GM13977 (cell line): ENCODE data around the gene BRMS1.
"Not testable (repeated sequence)": the region's sequence is repeated elsewhere in the genome, so short reads cannot be mapped to it uniquely, and the experiment has no call there.

Source experiments
- DNase-seq: peaks from one replicate; pipeline ENCODE4 v3.0.0; 2012; ENCODE audit warnings: low spot score
- in situ Hi-C: fragments of 300-500 bp; cut with MboI; formaldehyde crosslinking; loops from one replicate; pipeline ENCODE4 v1.12.0; 2022; ENCODE audit warnings: low sequenced_read_pairs, low pct_unique_long_range_greater_than_20kb, mixed read lengths, inconsistent platforms; ENCODE audit not compliant: unreplicated experiment
- TF ChIP-seq, protein P1 (sequence below): IDR thresholded peaks from 2 replicates; pipeline ENCODE4 v1.5.1; 2012; ENCODE audit warnings: mild to moderate bottlenecking, control low read depth; ENCODE audit not compliant: insufficient read depth; ENCODE audit errors: extremely low read depth, missing control alignments

BRMS1 gene

DNA sequence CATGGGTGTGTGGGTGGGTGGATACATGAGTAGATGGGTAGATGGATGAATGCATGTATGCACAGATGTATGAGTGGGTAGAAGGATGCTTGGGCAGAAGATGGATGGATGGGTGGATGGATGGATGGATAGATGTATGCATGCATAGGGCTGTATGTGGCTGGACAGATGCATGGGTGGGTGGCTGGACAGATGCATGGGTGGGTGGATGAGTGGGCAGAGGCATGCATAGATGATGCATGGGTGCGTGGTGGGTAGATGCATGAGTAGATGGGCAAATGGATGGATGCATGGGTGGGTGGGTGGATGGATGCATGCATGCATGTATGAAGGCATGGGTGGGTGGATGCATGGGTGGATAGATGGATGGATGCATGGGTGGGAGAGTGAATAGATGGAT lies 21.2 kb downstream of the BRMS1 start:
- no peak for DNase-seq
- TF ChIP-seq, protein P1, sequence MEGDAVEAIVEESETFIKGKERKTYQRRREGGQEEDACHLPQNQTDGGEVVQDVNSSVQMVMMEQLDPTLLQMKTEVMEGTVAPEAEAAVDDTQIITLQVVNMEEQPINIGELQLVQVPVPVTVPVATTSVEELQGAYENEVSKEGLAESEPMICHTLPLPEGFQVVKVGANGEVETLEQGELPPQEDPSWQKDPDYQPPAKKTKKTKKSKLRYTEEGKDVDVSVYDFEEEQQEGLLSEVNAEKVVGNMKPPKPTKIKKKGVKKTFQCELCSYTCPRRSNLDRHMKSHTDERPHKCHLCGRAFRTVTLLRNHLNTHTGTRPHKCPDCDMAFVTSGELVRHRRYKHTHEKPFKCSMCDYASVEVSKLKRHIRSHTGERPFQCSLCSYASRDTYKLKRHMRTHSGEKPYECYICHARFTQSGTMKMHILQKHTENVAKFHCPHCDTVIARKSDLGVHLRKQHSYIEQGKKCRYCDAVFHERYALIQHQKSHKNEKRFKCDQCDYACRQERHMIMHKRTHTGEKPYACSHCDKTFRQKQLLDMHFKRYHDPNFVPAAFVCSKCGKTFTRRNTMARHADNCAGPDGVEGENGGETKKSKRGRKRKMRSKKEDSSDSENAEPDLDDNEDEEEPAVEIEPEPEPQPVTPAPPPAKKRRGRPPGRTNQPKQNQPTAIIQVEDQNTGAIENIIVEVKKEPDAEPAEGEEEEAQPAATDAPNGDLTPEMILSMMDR = no peak
- in situ Hi-C loops = no loop called here

DNA sequence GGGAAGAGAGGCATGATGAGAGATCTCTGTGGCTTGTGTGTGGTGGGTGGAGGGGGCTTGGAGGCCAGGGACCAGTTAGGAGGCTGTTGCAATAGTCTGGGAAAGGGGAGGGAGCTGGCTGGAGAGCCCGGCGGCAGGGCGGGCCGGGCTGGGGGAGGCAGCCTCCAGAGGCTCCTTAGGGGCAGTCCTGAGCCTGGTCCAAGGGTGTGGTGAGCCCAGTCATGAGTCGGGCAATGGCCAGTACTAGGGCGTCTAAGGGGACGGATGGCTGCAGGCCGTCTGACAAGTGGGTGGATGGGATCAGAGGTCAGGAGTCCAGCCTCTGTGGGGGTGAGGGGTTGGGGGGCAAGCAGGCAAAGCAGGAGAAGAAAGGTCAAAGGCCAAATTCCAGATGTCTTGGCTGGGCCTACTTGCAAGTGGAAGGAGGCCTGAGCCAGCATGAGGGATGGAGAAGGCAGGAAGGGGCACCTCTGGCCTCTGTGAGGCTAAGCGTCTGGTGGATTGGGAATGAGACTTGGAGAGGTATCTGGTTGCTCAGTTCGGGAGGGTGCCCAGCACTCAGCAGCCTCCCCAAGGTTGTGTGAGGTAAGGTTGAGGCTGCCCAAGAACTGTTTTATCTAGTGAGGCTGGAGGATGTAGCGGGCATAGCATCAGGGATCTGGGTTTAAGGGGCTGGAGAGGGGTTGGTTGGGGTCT lies 22.0 kb downstream of the BRMS1 start:
- no peak for DNase-seq
- TF ChIP-seq, protein P1 = no peak
- in situ Hi-C loops = no loop called here

DNA sequence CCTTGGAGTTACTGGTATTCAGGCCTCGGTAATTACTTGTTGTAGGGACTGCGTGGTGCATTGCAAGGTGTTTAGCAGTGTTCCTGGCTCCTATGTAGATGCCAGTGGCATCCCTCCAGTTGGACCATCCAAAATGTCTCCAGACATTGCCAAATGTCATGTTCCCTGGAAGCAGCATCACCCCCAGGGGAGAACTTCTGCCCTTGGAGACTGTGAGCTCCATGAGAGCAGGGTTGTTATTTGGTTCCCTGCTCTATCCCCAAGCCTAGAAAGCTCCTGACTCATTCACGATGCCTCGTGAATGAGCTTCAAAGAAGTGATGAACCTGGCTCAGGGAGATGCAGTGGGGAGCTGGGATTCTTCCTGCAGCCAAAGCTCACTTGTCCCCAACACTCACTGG lies 23.3 kb downstream of the BRMS1 start:
- in situ Hi-C loops = no loop called here
- TF ChIP-seq, protein P1 = no peak
- no peak for DNase-seq

DNA sequence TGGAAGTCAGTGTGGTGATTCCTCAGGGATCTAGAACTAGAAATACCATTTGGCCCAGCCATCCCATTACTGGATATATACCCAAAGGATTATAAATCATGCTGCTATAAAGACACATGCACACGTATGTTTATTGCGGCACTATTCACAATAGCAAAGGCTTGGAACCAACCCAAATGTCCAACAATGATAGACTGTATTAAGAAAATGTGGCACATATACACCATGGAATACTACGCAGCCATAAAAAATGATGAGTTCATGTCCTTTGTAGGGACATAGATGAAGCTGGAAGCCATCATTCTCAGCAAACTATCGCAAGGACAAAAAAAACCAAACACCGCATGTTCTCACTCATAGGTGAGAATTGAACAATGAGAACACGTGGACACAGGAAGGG lies 24.2 kb downstream of the BRMS1 start:
- in situ Hi-C loops, DNase-seq: not testable (repeated sequence)

DNA sequence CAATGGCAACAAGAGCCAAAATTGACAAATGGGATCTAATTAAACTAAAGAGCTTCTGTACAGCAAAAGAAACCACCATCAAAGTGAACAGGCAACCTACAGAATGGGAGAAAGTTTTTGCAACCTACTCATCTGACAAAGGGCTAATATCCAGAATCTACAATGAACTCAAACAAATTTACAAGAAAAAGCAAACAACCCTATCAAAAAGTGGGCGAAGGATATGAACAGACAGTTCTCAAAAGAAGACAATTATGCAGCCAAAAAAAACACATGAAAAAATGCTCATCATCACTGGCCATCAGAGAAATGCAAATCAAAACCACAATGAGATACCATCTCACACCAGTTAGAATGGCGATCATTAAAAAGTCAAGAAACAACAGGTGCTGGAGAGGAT lies 24.6 kb downstream of the BRMS1 start:
- DNase-seq, in situ Hi-C loops: not testable (repeated sequence)

DNA sequence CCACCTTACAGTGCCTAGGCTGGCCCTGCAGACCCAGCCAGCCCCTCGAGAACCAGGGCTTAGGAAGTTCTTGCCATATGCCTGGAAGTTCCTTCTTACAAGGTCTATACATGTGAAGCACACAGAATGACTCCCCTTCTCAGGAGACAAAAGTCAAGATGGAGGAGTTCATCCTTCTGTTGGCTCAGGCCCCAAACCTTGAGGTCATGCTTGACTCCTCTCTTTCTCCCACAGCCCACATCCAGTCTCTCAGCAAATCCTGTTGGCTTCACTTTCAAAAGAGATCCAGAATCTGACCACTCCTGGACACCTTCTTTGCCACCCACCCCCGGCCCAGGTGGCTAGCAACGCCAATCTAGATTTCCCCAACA lies 26.3 kb downstream of the BRMS1 start:
- TF ChIP-seq, protein P1 = no peak
- in situ Hi-C loops = no loop called here
- no peak for DNase-seq

DNA sequence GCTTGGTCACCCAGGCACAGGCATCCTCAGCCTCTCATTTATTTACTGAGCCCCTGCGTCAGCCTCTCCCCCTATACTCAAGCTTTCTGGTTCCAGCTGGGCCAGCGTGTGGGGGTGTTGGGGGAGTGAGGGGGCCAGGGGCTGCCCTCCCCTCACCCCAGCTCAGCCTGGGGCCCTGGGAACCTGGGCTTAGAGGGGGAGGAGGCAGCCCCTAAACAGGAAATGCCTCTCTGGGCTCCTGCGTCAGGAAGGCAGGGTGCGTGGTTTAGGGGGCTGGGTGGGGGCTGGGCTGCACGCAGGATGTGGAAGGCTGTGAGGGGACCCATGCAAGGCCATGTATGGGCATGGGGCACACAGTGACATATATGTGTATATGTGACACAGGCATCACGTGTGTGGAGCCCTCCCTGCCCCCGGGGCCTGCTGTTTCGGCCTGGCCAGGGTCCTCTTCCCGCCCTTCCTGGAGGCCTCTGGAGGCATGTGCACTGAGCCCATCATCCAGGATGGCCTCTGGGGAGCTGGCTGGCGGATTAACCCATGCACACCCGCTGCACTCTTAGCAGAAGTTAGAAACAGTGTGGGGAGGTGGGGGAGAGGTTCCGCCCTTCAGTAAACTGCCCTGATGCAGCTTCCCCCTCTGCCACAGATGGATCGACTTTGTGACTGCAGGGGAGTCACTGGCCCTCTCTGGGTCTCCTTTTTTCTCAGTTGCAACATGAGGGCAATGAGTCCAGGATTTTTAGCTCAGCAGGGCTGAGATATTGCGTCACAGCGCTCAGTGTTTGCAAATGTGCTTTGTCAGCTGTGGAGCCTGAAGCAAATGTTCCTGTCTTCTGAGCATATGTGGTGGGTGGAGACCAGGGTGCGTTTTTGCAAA lies 26.9 kb downstream of the BRMS1 start:
- in situ Hi-C loops = no loop called here
- TF ChIP-seq, protein P1 = no peak
- DNase-seq = no peak
